GM23338 (cell line): Measurements from ENCODE around the gene HOXA10. TPM values are rescaled to one million over a fixed set of nuclear protein-coding genes. Genes with fewer than 3 reads are reported as not detected.

Experiments used
- ATAC-seq: fragments of 200-7000 bp; cut with Tn5 transposase; 3 replicates; pipeline ENCODE4 v1.9.1; 2020
- DNase-seq: peaks from one replicate; pipeline ENCODE4 v3.0.0-alpha.2; 2015; ENCODE audit warnings: low spot score
- H2AFZ ChIP-seq: fragments of 200-600 bp; sonication (generic); 2 replicates; pipeline ENCODE4 v1.8.0; 2016; ENCODE audit warnings: antibody characterized with exemption, mild to moderate bottlenecking, moderate library complexity
- H3F3A ChIP-seq: fragments of 200-600 bp; sonication (generic); replicated peaks from 2 replicates; pipeline ENCODE4 v1.8.0; 2017; ENCODE audit warnings: antibody characterized with exemption, mixed run types, low read depth
- H3K27ac ChIP-seq: fragments of 200-600 bp; sonication (generic); 2 replicates; pipeline ENCODE4 v1.6.1; 2016; ENCODE audit warnings: low read depth
- H3K27me3 ChIP-seq: fragments of 200-600 bp; sonication (generic); 2 replicates; pipeline ENCODE4 v1.8.0; 2016; ENCODE audit warnings: mild to moderate bottlenecking, mixed run types, moderate library complexity; ENCODE audit not compliant: insufficient read depth
- H3K36me3 ChIP-seq: fragments of 200-600 bp; sonication (generic); 2 replicates; pipeline ENCODE4 v1.8.0; 2016; ENCODE audit warnings: mild to moderate bottlenecking; ENCODE audit not compliant: insufficient read depth
- H3K4me1 ChIP-seq: fragments of 200-600 bp; sonication (generic); 2 replicates; pipeline ENCODE4 v1.8.0; 2016; ENCODE audit warnings: mild to moderate bottlenecking, moderate library complexity; ENCODE audit not compliant: insufficient read depth
- H3K4me2 ChIP-seq: fragments of 200-600 bp; sonication (generic); 2 replicates; pipeline ENCODE4 v1.7.1; 2017; ENCODE audit warnings: mixed run types
- H3K4me3 ChIP-seq: fragments of 200-600 bp; sonication (generic); 2 replicates; pipeline ENCODE4 v1.6.1; 2016; ENCODE audit warnings: mixed run types
- H3K79me2 ChIP-seq: fragments of 200-600 bp; sonication (generic); replicated peaks from 2 replicates; pipeline ENCODE4 v1.8.0; 2017; ENCODE audit warnings: mild to moderate bottlenecking; ENCODE audit not compliant: insufficient read depth
- H3K9me2 ChIP-seq: fragments of 200-600 bp; sonication (generic); 2 replicates; pipeline ENCODE4 v1.8.0; 2017; ENCODE audit not compliant: insufficient read depth
- H4K20me1 ChIP-seq: fragments of 200-600 bp; sonication (generic); replicated peaks from 2 replicates; pipeline ENCODE4 v1.8.0; 2017; ENCODE audit warnings: mild to moderate bottlenecking; ENCODE audit not compliant: insufficient read depth
- H3K27ac Mint-ChIP-seq: 2 replicates; pipeline ENCODE4 v1.8.0; 2020; ENCODE audit warnings: inconsistent platforms, mild to moderate bottlenecking, moderate library complexity, mixed read lengths
- H3K27me3 Mint-ChIP-seq: 3 replicates; pipeline ENCODE4 v1.8.0; 2022; ENCODE audit warnings: low read depth, mild to moderate bottlenecking, moderate library complexity, mixed read lengths, inconsistent platforms; ENCODE audit not compliant: insufficient read depth, poor library complexity
- H3K36me3 Mint-ChIP-seq: 3 replicates; pipeline ENCODE4 v1.8.0; 2021; ENCODE audit warnings: low read depth, mild to moderate bottlenecking, inconsistent platforms, moderate library complexity, mixed read lengths
- H3K4me1 Mint-ChIP-seq: 3 replicates; pipeline ENCODE4 v1.8.0; 2020; ENCODE audit warnings: mild to moderate bottlenecking, inconsistent platforms, mixed read lengths
- H3K4me3 Mint-ChIP-seq: 3 replicates; pipeline ENCODE4 v1.8.0; 2021; ENCODE audit warnings: moderate library complexity, mild to moderate bottlenecking, inconsistent platforms, mixed read lengths
- H3K9me3 Mint-ChIP-seq: 3 replicates; pipeline ENCODE4 v1.8.0; 2020; ENCODE audit warnings: moderate library complexity, mild to moderate bottlenecking, inconsistent platforms, mixed read lengths
- CREB1 ChIP-seq: fragments of 250-450 bp; sonication (Bioruptor Pico); IDR thresholded peaks from 2 replicates; pipeline ENCODE4 v1.5.0; 2020; ENCODE audit warnings: low read depth, mild to moderate bottlenecking, moderate library complexity
- EZH2 ChIP-seq: fragments of 200-600 bp; sonication (generic); IDR thresholded peaks from one replicate; pipeline ENCODE4 v1.8.0; 2017; ENCODE audit warnings: antibody characterized with exemption, mild to moderate bottlenecking, low read depth; ENCODE audit not compliant: unreplicated experiment
- EZH2phosphoT487 ChIP-seq: fragments of 200-600 bp; sonication (generic); IDR thresholded peaks from one replicate; pipeline ENCODE4 v1.8.1; 2018; ENCODE audit warnings: antibody characterized with exemption; ENCODE audit not compliant: unreplicated experiment
- JUNB ChIP-seq: IDR thresholded peaks from one replicate; pipeline ENCODE4 v1.6.1; 2016; ENCODE audit warnings: antibody characterized with exemption; ENCODE audit not compliant: unreplicated experiment
- STAT1 ChIP-seq: IDR thresholded peaks from one replicate; pipeline ENCODE4 v1.6.1; 2016; ENCODE audit warnings: antibody characterized with exemption; ENCODE audit not compliant: unreplicated experiment
- ZNF114 ChIP-seq: fragments of 250-450 bp; sonication (Bioruptor Pico); IDR thresholded peaks from 2 replicates; pipeline ENCODE4 v1.5.0; 2020; ENCODE audit warnings: mild to moderate bottlenecking, moderate library complexity
- ZNF331 ChIP-seq: fragments of 250-450 bp; sonication (Bioruptor Pico); IDR thresholded peaks from 2 replicates; pipeline ENCODE4 v1.5.0; 2020; ENCODE audit warnings: low read depth, mild to moderate bottlenecking, moderate library complexity
- polyA plus RNA-seq: library from polyadenylated mRNA; unstranded; fragments of >200 nt; fragmentation: Nextera tagmentation; extraction: Ambion mirVana; gene quantifications from 2 replicates; pipeline ENCODE4 v1.2.1, GENCODE V29; 2016
- total RNA-seq: library from RNA; depleted of rRNA; stranded (reverse); fragments of >200 nt; shearing (Covaris generic); gene quantifications from 2 replicates; pipeline ENCODE4 v1.2.3, GENCODE V29; 2014
- TF ChIP-seq, protein P1 (sequence below): IDR thresholded peaks from 2 replicates; pipeline ENCODE4 v1.6.1; 2016; ENCODE audit warnings: antibody characterized with exemption
- TF ChIP-seq, protein P2 (sequence below): IDR thresholded peaks from one replicate; pipeline ENCODE4 v1.6.1; 2018; ENCODE audit warnings: antibody characterized with exemption; ENCODE audit not compliant: unreplicated experiment

Gene HOXA10
- total and polyA plus RNA-seq, 2 experiments from 2014 or later = not detected

DNA sequence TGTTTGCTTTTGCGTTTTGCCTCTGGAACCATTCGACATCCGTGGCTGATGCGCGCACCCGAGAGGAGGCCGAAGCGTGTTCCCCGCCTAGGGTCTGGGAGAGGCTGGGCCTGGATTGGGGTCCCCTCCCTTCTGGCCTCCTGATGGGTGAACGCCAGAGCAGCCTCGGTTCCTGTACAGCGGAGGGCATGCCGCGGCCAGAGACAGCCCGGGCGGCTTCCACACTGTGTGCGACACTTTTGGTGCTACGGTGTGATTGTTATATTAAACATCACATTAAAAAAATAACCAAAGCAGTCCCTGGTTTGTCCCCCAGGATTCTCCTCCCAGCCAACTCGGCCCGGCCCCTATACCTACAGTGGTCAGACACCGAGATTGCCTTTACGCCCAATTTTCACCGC, 14.0 kb downstream of the HOXA10 start:
- peaks cover 100% of the 10 kb centered on the region for H3K27me3 ChIP-seq
- H3K27ac Mint-ChIP-seq = no peak overlapping the region
- ATAC-seq (no peak), DNase-seq (no peak)
- H3K36me3 Mint-ChIP-seq = no peaks in the 10 kb centered on the region; the same call in 2 of the 3 replicates
- H3K27ac ChIP-seq = no peak overlapping the region
- 0 out of 3 replicates have a peak overlapping the region, but pooled peaks have one; percentile 24 for H3K4me3 Mint-ChIP-seq
- H4K20me1 ChIP-seq = peaks cover 48% of the 10 kb centered on the region
- no peaks in the 10 kb centered on the region; the same call in 1 of the 2 replicates for H3K36me3 ChIP-seq
- H2AFZ ChIP-seq = no peak overlapping the region
- TF ChIP-seq EZH2phosphoT487 (peak; percentile 64), JUNB (no peak), EZH2 (peak; percentile 35)
- peaks cover 17% of the 10 kb centered on the region for H3F3A ChIP-seq
- peak overlapping the region; percentile 64 for H3K4me3 ChIP-seq
- H3K79me2 ChIP-seq = no peaks in the 10 kb centered on the region
- peaks cover 10% of the 10 kb centered on the region; the same call in 2 of the 3 replicates for H3K9me3 Mint-ChIP-seq
- H3K27me3 Mint-ChIP-seq = peaks cover 99% of the 10 kb centered on the region
- peak overlapping the region; percentile 82 for H3K4me2 ChIP-seq
- no peaks in the 10 kb centered on the region for H3K9me2 ChIP-seq
- peaks cover 12% of the 10 kb centered on the region for H3K4me1 Mint-ChIP-seq
- H3K4me1 ChIP-seq = peaks cover 4% of the 10 kb centered on the region; the same call in 1 of the 2 replicates

DNA sequence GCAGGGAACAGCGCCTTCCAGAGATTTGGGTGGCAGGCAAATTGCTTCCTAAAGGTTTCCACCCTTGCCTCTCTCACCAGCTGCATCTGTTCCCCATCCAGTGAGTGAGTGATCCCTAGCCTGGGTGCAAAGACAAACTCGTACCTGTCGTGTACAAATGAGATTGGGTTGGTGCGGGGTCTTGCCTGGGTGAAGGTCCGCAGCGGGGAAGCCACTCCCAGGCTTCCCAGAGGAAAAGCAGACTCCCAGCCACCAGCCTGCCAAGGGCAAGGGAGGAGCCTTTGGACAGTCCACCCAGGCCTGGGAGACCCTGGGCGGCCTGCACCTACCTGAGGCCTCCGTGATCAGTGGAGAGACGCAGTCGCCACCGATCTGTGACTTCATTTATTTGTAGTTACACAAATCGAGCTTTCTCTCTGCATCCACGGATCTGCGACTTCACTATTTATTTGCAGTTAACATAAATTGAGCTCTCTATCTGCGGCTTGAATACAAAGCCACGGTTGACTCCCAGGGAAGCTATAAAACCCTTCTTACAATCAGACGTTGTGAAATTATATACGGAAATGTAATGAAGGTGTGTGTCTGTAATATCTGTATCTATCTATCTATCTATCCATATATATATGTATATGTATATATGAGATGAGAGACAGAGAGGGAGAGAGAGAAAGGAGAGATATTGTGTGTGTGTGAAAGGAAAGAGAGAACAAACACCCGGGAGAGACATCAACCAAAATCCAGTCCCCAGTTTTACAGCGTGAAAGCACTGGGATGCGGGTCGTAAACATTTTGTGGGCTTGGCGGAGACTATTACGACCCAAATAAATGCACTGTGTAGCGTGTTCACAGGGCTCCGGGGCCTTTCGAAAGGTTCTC, 14.6 kb downstream of the HOXA10 start:
- no peak for ATAC-seq
- H3K36me3 Mint-ChIP-seq = no peaks in the 10 kb centered on the region; the same call in 2 of the 3 replicates
- H3K27ac ChIP-seq = no peak overlapping the region
- TF ChIP-seq ZNF114 (no peak), EZH2 (peak; percentile 97), ZNF331 (CRISPR knock-in tag) (no peak), CREB1 (CRISPR knock-in tag) (no peak), STAT1 (no peak), JUNB (no peak)
- TF ChIP-seq, protein P1, sequence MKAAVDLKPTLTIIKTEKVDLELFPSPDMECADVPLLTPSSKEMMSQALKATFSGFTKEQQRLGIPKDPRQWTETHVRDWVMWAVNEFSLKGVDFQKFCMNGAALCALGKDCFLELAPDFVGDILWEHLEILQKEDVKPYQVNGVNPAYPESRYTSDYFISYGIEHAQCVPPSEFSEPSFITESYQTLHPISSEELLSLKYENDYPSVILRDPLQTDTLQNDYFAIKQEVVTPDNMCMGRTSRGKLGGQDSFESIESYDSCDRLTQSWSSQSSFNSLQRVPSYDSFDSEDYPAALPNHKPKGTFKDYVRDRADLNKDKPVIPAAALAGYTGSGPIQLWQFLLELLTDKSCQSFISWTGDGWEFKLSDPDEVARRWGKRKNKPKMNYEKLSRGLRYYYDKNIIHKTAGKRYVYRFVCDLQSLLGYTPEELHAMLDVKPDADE = no peak
- TF ChIP-seq, protein P2, sequence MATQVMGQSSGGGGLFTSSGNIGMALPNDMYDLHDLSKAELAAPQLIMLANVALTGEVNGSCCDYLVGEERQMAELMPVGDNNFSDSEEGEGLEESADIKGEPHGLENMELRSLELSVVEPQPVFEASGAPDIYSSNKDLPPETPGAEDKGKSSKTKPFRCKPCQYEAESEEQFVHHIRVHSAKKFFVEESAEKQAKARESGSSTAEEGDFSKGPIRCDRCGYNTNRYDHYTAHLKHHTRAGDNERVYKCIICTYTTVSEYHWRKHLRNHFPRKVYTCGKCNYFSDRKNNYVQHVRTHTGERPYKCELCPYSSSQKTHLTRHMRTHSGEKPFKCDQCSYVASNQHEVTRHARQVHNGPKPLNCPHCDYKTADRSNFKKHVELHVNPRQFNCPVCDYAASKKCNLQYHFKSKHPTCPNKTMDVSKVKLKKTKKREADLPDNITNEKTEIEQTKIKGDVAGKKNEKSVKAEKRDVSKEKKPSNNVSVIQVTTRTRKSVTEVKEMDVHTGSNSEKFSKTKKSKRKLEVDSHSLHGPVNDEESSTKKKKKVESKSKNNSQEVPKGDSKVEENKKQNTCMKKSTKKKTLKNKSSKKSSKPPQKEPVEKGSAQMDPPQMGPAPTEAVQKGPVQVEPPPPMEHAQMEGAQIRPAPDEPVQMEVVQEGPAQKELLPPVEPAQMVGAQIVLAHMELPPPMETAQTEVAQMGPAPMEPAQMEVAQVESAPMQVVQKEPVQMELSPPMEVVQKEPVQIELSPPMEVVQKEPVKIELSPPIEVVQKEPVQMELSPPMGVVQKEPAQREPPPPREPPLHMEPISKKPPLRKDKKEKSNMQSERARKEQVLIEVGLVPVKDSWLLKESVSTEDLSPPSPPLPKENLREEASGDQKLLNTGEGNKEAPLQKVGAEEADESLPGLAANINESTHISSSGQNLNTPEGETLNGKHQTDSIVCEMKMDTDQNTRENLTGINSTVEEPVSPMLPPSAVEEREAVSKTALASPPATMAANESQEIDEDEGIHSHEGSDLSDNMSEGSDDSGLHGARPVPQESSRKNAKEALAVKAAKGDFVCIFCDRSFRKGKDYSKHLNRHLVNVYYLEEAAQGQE = no peak

More for the DNA sequence above, 14.6 kb downstream of the HOXA10 start:
- DNase-seq = no peak
- peaks cover 12% of the 10 kb centered on the region; the same call in 2 of the 3 replicates for H3K9me3 Mint-ChIP-seq
- H3K27me3 Mint-ChIP-seq = peaks cover 99% of the 10 kb centered on the region
- H3K4me3 Mint-ChIP-seq = peak overlapping the region; percentile 25; the same call in 1 of the 3 replicates
- Histone ChIP-seq H3K79me2 (no peaks in the 10 kb centered on the region), H4K20me1 (peaks cover 46% of the 10 kb centered on the region), H3F3A (peaks cover 17% of the 10 kb centered on the region), H3K27me3 (peaks cover 100% of the 10 kb centered on the region), H3K4me3 (no peak overlapping the region), H3K4me2 (no peak overlapping the region), H3K4me1 (peaks cover 4% of the 10 kb centered on the region; the same call in 1 of the 2 replicates), H3K9me2 (no peaks in the 10 kb centered on the region), H3K36me3 (no peaks in the 10 kb centered on the region; the same call in 1 of the 2 replicates), H2AFZ (no peak overlapping the region)
- peaks cover 15% of the 10 kb centered on the region for H3K4me1 Mint-ChIP-seq
- no peak overlapping the region for H3K27ac Mint-ChIP-seq
